HG03342 (cell line): ENCODE data around the gene RIPOR3.
"Not testable (repeated sequence)": the region's sequence is repeated elsewhere in the genome, so short reads cannot be mapped to it uniquely, and the experiment has no call there.

ENCODE experiments used
- ATAC-seq: cut with Tn5 transposase; IDR thresholded peaks from one replicate; pipeline ENCODE4 v1.9.1; 2021; ENCODE audit warnings: mild to moderate bottlenecking, moderate library complexity; ENCODE audit not compliant: unreplicated experiment

The RIPOR3 gene

GRCh38 chr20:50664254-50664653 is 27.1 kb downstream of the RIPOR3 start:
- no peak for ATAC-seq

- no peak for ATAC-seq
Observed at GRCh38 chr20:50663095-50663821, 28.1 kb downstream of the RIPOR3 start.

GRCh38 chr20:50659975-50660670 is 31.2 kb downstream of the RIPOR3 start:
- ATAC-seq, result no peak

GRCh38 chr20:50658804-50659380 is 32.5 kb downstream of the RIPOR3 start:
- no peak for ATAC-seq

GRCh38 chr20:50655311-50655880 is 35.9 kb downstream of the RIPOR3 start:
- no peak for ATAC-seq

- ATAC-seq, result no peak
Observed at GRCh38 chr20:50654904-50655303, 36.4 kb downstream of the RIPOR3 start.

- ATAC-seq, result no peak
Observed at GRCh38 chr20:50652702-50653294, 38.5 kb downstream of the RIPOR3 start.

- ATAC-seq, result no peak
Observed at GRCh38 chr20:50651676-50652075, 39.7 kb downstream of the RIPOR3 start.

GRCh38 chr20:50649590-50649989 is 41.8 kb downstream of the RIPOR3 start:
- ATAC-seq, result no peak

GRCh38 chr20:50648651-50649050 is 42.7 kb downstream of the RIPOR3 start:
- no peak for ATAC-seq

- ATAC-seq, result no peak
Observed at GRCh38 chr20:50646483-50646996, 44.8 kb downstream of the RIPOR3 start.

- ATAC-seq, result no peak
Observed at GRCh38 chr20:50645253-50646068, 45.9 kb downstream of the RIPOR3 start.

GRCh38 chr20:50642288-50642803 is 49.0 kb downstream of the RIPOR3 start:
- no peak for ATAC-seq

GRCh38 chr20:50641625-50642287 is 49.6 kb downstream of the RIPOR3 start:
- ATAC-seq, result not testable (repeated sequence)

- ATAC-seq, result not testable (repeated sequence)
Observed at GRCh38 chr20:50639971-50640711, 51.2 kb downstream of the RIPOR3 start.

- not testable (repeated sequence) for ATAC-seq
Observed at GRCh38 chr20:50638015-50638847, 53.1 kb downstream of the RIPOR3 start.

- ATAC-seq, result no peak
Observed at GRCh38 chr20:50636601-50637540, 54.5 kb downstream of the RIPOR3 start.
